Loucy (cell line): ENCODE data around the gene PSMD13.
"Not testable (repeated sequence)": the region's sequence is repeated elsewhere in the genome, so short reads cannot be mapped to it uniquely, and the experiment has no call there.

Source experiments
- H2AFZ ChIP-seq: fragments of 200-600 bp; sonication (generic); 2 replicates; pipeline ENCODE4 v1.6.0; 2016; ENCODE audit warnings: antibody characterized with exemption, mild to moderate bottlenecking, low read length, moderate library complexity
- H3F3A ChIP-seq: fragments of 200-600 bp; 2 replicates; pipeline ENCODE4 v1.6.0; 2016; ENCODE audit warnings: antibody characterized with exemption, low read depth, mild to moderate bottlenecking
- H3K27me3 ChIP-seq: fragments of 200-600 bp; sonication (generic); 2 replicates; pipeline ENCODE4 v1.6.1; 2014; ENCODE audit warnings: low read length, mild to moderate bottlenecking; ENCODE audit not compliant: insufficient read depth, poor library complexity, severe bottlenecking
- H3K36me3 ChIP-seq: fragments of 200-600 bp; sonication (generic); 2 replicates; pipeline ENCODE4 v1.6.1; 2016; ENCODE audit warnings: low read length; ENCODE audit not compliant: insufficient read depth
- H3K4me1 ChIP-seq: fragments of 200-600 bp; sonication (generic); 2 replicates; pipeline ENCODE4 v1.5.1; 2014; ENCODE audit warnings: low read length, mild to moderate bottlenecking; ENCODE audit not compliant: insufficient read depth, poor library complexity, severe bottlenecking
- H3K4me2 ChIP-seq: fragments of 200-600 bp; sonication (generic); 2 replicates; pipeline ENCODE4 v1.6.0; 2014; ENCODE audit warnings: antibody characterized with exemption, low read length, low read depth, mild to moderate bottlenecking; ENCODE audit not compliant: poor library complexity, severe bottlenecking
- H3K4me3 ChIP-seq: fragments of 200-600 bp; sonication (generic); 2 replicates; pipeline ENCODE4 v1.5.1; 2014; ENCODE audit warnings: low read length, mild to moderate bottlenecking, mixed read lengths; ENCODE audit not compliant: poor library complexity, severe bottlenecking
- H3K79me2 ChIP-seq: fragments of 200-600 bp; sonication (generic); 2 replicates; pipeline ENCODE4 v1.6.1; 2014; ENCODE audit warnings: low read length; ENCODE audit not compliant: insufficient read depth
- H3K9ac ChIP-seq: fragments of 200-600 bp; sonication (generic); 2 replicates; pipeline ENCODE4 v1.6.0; 2014; ENCODE audit warnings: mild to moderate bottlenecking, low read depth, low read length, moderate library complexity; ENCODE audit not compliant: poor library complexity, severe bottlenecking
- H3K9me2 ChIP-seq: fragments of 200-600 bp; sonication (generic); replicated peaks from 2 replicates; pipeline ENCODE4 v1.6.1; 2016; ENCODE audit warnings: low read depth, low read length, mixed read lengths
- H3K9me3 ChIP-seq: fragments of 200-600 bp; sonication (generic); 2 replicates; pipeline ENCODE4 v1.6.1; 2014; ENCODE audit warnings: mild to moderate bottlenecking, antibody characterized with exemption, low read length, low read depth; ENCODE audit not compliant: insufficient read depth
- H4K20me1 ChIP-seq: fragments of 200-600 bp; sonication (generic); 2 replicates; pipeline ENCODE4 v1.6.0; 2014; ENCODE audit warnings: antibody characterized with exemption, low read length, mild to moderate bottlenecking; ENCODE audit not compliant: insufficient read depth, poor library complexity, severe bottlenecking
- EZH2phosphoT487 ChIP-seq: fragments of 200-600 bp; IDR thresholded peaks from 2 replicates; pipeline ENCODE4 v1.6.1; 2018; ENCODE audit warnings: antibody characterized with exemption, mild to moderate bottlenecking, moderate library complexity, borderline replicate concordance
- TF ChIP-seq, protein P1 (sequence below): fragments of 200-600 bp; sonication (generic); conservative IDR thresholded peaks from 2 replicates; pipeline ENCODE4 v1.5.1; 2014; ENCODE audit warnings: mild to moderate bottlenecking, antibody characterized with exemption, low read length

Gene PSMD13

DNA sequence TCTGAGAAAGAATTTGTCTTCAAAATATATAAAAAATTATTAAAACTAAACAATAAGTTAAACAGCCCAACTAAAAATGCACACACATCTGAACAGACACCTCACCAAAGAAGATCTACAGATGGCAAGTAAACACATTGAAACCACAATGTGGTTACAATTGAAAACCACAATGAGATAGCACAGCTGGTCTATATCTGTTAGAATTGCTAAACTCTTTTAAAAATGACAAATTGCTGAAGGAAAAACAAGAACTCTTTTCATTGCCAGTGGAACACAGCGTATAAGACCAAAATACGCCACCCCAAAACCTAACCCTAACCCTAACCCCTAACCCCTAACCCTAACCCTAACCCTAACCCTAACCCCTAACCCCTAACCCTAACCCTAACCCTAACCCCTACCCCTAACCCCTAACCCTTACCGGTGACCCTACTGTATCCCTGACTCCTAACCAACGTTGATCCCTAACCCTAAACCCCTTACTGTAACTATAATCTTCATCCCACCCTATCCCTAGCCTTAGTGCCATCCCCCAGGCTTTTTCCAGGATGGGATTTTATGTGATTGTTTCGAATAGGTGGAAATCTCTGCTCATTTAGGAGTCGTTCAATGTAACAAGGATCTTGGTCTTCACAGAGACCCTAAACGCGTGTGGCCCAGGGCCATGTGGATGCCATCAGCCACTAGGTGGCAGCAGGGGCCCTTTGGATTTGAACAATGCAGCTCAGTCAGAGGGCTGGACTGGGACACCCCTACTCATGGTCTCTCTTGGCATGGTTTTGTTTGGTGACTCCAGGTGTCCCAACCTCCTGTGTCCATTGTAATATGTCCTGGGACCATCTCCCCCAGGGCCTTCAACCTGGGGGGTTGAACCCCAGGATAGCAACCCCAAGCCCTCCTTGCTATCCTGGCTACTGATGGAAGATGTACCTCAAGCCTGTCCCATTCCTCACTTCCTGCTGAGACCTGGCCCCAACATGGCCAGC is 45.0 kb upstream of the PSMD13 start:
- not testable (repeated sequence) for H3K9me3 ChIP-seq, H3K4me3 ChIP-seq, H3F3A ChIP-seq, H2AFZ ChIP-seq, H3K4me2 ChIP-seq, H3K9ac ChIP-seq, H3K4me1 ChIP-seq, H3K9me2 ChIP-seq, H3K79me2 ChIP-seq, H3K36me3 ChIP-seq, H3K27me3 ChIP-seq, H4K20me1 ChIP-seq
- TF ChIP-seq, protein P1, sequence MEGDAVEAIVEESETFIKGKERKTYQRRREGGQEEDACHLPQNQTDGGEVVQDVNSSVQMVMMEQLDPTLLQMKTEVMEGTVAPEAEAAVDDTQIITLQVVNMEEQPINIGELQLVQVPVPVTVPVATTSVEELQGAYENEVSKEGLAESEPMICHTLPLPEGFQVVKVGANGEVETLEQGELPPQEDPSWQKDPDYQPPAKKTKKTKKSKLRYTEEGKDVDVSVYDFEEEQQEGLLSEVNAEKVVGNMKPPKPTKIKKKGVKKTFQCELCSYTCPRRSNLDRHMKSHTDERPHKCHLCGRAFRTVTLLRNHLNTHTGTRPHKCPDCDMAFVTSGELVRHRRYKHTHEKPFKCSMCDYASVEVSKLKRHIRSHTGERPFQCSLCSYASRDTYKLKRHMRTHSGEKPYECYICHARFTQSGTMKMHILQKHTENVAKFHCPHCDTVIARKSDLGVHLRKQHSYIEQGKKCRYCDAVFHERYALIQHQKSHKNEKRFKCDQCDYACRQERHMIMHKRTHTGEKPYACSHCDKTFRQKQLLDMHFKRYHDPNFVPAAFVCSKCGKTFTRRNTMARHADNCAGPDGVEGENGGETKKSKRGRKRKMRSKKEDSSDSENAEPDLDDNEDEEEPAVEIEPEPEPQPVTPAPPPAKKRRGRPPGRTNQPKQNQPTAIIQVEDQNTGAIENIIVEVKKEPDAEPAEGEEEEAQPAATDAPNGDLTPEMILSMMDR, result peak; percentile 46

DNA sequence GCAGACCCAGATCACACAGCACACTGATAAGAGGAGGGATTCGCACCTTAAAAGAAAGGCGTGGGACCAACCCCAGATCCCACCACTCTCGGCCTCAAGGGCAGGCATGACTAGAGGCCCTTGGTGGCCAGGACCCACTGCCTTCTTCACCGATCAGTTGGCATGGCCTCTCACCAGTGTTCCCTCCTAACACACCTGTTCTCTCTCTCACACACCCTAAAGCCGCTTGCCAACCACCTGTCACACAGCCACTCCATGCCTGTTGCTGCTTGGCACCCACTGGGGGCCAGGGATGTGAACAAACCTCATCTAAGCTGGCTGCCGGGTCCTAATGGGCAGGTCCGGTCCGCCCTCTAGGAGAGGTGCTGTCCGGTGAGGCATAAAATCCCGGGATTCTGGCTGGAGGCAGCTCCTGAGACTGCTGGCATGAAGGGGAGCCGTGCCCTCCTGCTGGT is 44.1 kb upstream of the PSMD13 start, which contains the start of gene SCGB1C1:
Gene SCGB1C1 (plus strand): TSS at position 405 of the 455 bp plus-strand sequence. CDS start 22 bp downstream, at position 427.
- not testable (repeated sequence) for H3K9me3 ChIP-seq, H3K9me2 ChIP-seq, H3K4me1 ChIP-seq, H3F3A ChIP-seq, H3K36me3 ChIP-seq, H3K79me2 ChIP-seq, H3K27me3 ChIP-seq, H3K9ac ChIP-seq, H3K4me3 ChIP-seq, H4K20me1 ChIP-seq, H2AFZ ChIP-seq, H3K4me2 ChIP-seq

GRCh38 chr11:193481-193880 is 43.3 kb upstream of the PSMD13 start:
- not testable (repeated sequence) for H3F3A ChIP-seq, H3K79me2 ChIP-seq, H3K4me3 ChIP-seq, H2AFZ ChIP-seq, H3K4me1 ChIP-seq, H3K9me2 ChIP-seq, H4K20me1 ChIP-seq, H3K4me2 ChIP-seq, H3K9me3 ChIP-seq, H3K27me3 ChIP-seq, H3K9ac ChIP-seq, H3K36me3 ChIP-seq

DNA sequence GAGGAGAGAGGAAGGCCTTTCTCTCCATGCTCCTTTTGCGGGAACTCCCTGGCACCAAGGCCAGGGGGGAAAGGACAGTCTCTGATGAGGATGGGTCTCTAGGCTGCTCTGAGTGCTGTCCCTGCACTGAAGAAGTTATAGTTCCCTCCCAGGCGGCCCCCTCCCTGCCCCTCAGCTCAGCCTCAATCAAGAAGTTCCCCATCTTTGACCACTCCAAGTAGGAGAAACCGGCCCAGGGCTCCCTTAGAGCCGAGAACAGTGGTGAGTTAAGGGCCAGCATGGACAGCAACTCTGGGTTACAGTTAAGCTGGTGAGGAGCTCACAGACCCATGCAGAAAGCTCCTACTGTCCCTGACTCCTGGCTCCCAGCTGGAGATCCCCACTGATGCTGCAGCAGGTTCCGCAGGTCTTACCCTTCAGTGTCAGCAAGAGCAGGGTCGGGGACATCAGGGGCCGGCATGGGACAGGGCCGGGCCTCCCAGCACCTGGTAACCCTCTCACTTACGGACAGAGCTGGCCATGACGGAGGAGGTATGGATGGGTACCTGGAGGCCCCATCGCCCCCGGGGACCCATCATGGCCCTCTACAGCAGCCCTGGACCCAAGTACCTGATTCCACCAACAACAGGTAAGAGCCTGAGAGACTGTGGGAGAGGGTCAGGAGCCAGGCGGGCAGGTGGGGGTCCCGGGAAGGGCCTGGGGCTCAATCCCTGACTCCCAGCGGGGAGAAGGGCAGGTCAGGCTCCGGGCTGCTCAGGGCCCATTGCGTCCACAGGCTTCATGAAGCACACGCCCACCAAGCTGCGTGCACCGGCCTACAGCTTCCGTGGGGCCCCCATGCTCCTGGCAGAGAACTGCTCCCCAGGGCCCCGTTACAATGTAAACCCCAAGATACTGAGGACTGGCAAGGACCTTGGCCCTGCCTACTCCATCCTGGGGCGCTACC is 39.7 kb upstream of the PSMD13 start:
- no peaks in the 10 kb centered on the region for H3K79me2 ChIP-seq
- H3K9me2 ChIP-seq, result no peaks in the 10 kb centered on the region
- peaks cover 7% of the 10 kb centered on the region for H3K4me1 ChIP-seq
- H3F3A ChIP-seq, result no peaks in the 10 kb centered on the region
- no peak overlapping the region for H3K4me2 ChIP-seq
- no peaks in the 10 kb centered on the region for H3K36me3 ChIP-seq
- H3K4me3 ChIP-seq, result no peak overlapping the region
- no peaks in the 10 kb centered on the region for H3K9me3 ChIP-seq
- TF ChIP-seq, protein P1, result no peak
- no peak for TF ChIP-seq EZH2phosphoT487
- H3K27me3 ChIP-seq, result no peaks in the 10 kb centered on the region
- H4K20me1 ChIP-seq, result no peaks in the 10 kb centered on the region
- H3K9ac ChIP-seq, result no peak overlapping the region
- no peak overlapping the region for H2AFZ ChIP-seq
